ENCODE data around the gene KRT78. TPM values are rescaled to one million over a fixed set of nuclear protein-coding genes. Genes with fewer than 3 reads are reported as not detected.

The KRT78 gene
- total RNA-seq, 2 experiments from 2014 or later = not detected

GRCh38 chr12:52846356-52846970, 2.3 kb downstream of the KRT78 start:
- no peak overlapping the region for H3K4me3 Mint-ChIP-seq
- CTCF ChIA-PET = no interaction called here
- H3K27me3 Mint-ChIP-seq = peaks cover 8% of the 10 kb centered on the region
- H3K27ac Mint-ChIP-seq = no peak overlapping the region
- no peaks in the 10 kb centered on the region for H3K9me3 Mint-ChIP-seq
- POLR2A ChIA-PET = no interaction called here
- no peaks in the 10 kb centered on the region for H3K4me1 Mint-ChIP-seq
- DNase-seq = no peak
- H3K36me3 Mint-ChIP-seq (ENCODE audit: low read depth) = no peaks in the 10 kb centered on the region

GRCh38 chr12:52845946-52846345, 2.8 kb downstream of the KRT78 start:
- Mint-ChIP-seq H3K4me1 (no peaks in the 10 kb centered on the region), H3K36me3 (ENCODE audit: low read depth) (no peaks in the 10 kb centered on the region), H3K9me3 (no peaks in the 10 kb centered on the region), H3K4me3 (no peak overlapping the region), H3K27me3 (peaks cover 8% of the 10 kb centered on the region), H3K27ac (no peak overlapping the region)
- CTCF ChIA-PET = no interaction called here
- POLR2A ChIA-PET = no interaction called here
- DNase-seq = no peak

GRCh38 chr12:52844386-52844785, 4.4 kb downstream of the KRT78 start:
- H3K27ac Mint-ChIP-seq = no peak overlapping the region
- no peak for DNase-seq

GRCh38 chr12:52839436-52840105, 9.2 kb downstream of the KRT78 start:
- no peak for DNase-seq
- ChIA-PET CTCF (interaction anchor here (1.6 kb wide), 1 partner anchor 30 kb away, joined by 5 read pairs; no protein-coding TSS in a partner anchor), POLR2A (no interaction called here)
- Mint-ChIP-seq H3K4me1 (peaks cover 19% of the 10 kb centered on the region), H3K4me3 (no peak overlapping the region), H3K36me3 (ENCODE audit: low read depth) (no peaks in the 10 kb centered on the region), H3K27ac (no peak overlapping the region), H3K9me3 (no peaks in the 10 kb centered on the region), H3K27me3 (peaks cover 6% of the 10 kb centered on the region)

More at GRCh38 chr12:52844386-52844785, 4.4 kb downstream of the KRT78 start:
- Mint-ChIP-seq H3K4me3 (no peak overlapping the region), H3K4me1 (no peaks in the 10 kb centered on the region), H3K27me3 (peaks cover 5% of the 10 kb centered on the region), H3K36me3 (ENCODE audit: low read depth) (no peaks in the 10 kb centered on the region), H3K9me3 (no peaks in the 10 kb centered on the region)
- ChIA-PET CTCF (no interaction called here), POLR2A (no interaction called here)

- no peaks in the 10 kb centered on the region for H3K36me3 Mint-ChIP-seq (ENCODE audit: low read depth)
- no peak overlapping the region for H3K27ac Mint-ChIP-seq
- no peak overlapping the region for H3K4me3 Mint-ChIP-seq
- CTCF ChIA-PET = no interaction called here
- H3K9me3 Mint-ChIP-seq = no peaks in the 10 kb centered on the region
- H3K27me3 Mint-ChIP-seq = peaks cover 6% of the 10 kb centered on the region
- DNase-seq = no peak
- peaks cover 19% of the 10 kb centered on the region for H3K4me1 Mint-ChIP-seq
- POLR2A ChIA-PET = no interaction called here
Observed at GRCh38 chr12:52838609-52839435, 10.0 kb downstream of the KRT78 start.

GRCh38 chr12:52837781-52838608, 10.8 kb downstream of the KRT78 start:
- ChIA-PET CTCF (no interaction called here), POLR2A (no interaction called here)
- no peak for DNase-seq
- Mint-ChIP-seq H3K4me1 (peaks cover 19% of the 10 kb centered on the region), H3K9me3 (no peaks in the 10 kb centered on the region), H3K36me3 (ENCODE audit: low read depth) (no peaks in the 10 kb centered on the region), H3K27me3 (peaks cover 6% of the 10 kb centered on the region), H3K27ac (no peak overlapping the region), H3K4me3 (no peak overlapping the region)

GRCh38 chr12:52837413-52837741, 11.4 kb downstream of the KRT78 start:
- ChIA-PET CTCF (no interaction called here), POLR2A (no interaction called here)
- DNase-seq = no peak
- Mint-ChIP-seq H3K27ac (no peak overlapping the region), H3K36me3 (ENCODE audit: low read depth) (no peaks in the 10 kb centered on the region), H3K4me3 (no peak overlapping the region), H3K27me3 (peaks cover 6% of the 10 kb centered on the region), H3K9me3 (no peaks in the 10 kb centered on the region), H3K4me1 (peaks cover 19% of the 10 kb centered on the region)

- DNase-seq = no peak
- H3K27me3 Mint-ChIP-seq = peaks cover 6% of the 10 kb centered on the region
- H3K9me3 Mint-ChIP-seq = no peaks in the 10 kb centered on the region
- H3K36me3 Mint-ChIP-seq (ENCODE audit: low read depth) = no peaks in the 10 kb centered on the region
- peak overlapping the region; percentile 22 for H3K27ac Mint-ChIP-seq
- ChIA-PET CTCF (no interaction called here), POLR2A (no interaction called here)
- H3K4me1 Mint-ChIP-seq = peaks cover 19% of the 10 kb centered on the region
- H3K4me3 Mint-ChIP-seq = no peak overlapping the region
Observed at GRCh38 chr12:52836491-52837412, 12.0 kb downstream of the KRT78 start.

GRCh38 chr12:52836042-52836466, 12.7 kb downstream of the KRT78 start:
- ChIA-PET CTCF (no interaction called here), POLR2A (no interaction called here)
- peak; percentile 43 for DNase-seq
- H3K36me3 Mint-ChIP-seq (ENCODE audit: low read depth) = no peaks in the 10 kb centered on the region
- H3K4me1 Mint-ChIP-seq = peaks cover 19% of the 10 kb centered on the region
- H3K9me3 Mint-ChIP-seq = no peaks in the 10 kb centered on the region
- peaks cover 4% of the 10 kb centered on the region for H3K27me3 Mint-ChIP-seq
- H3K27ac Mint-ChIP-seq = peak overlapping the region; percentile 22
- no peak overlapping the region for H3K4me3 Mint-ChIP-seq

GRCh38 chr12:52835271-52836041, 13.3 kb downstream of the KRT78 start:
- H3K9me3 Mint-ChIP-seq = no peaks in the 10 kb centered on the region
- DNase-seq = no peak
- ChIA-PET POLR2A (no interaction called here), CTCF (no interaction called here)
- H3K27me3 Mint-ChIP-seq = peaks cover 4% of the 10 kb centered on the region
- no peaks in the 10 kb centered on the region for H3K36me3 Mint-ChIP-seq (ENCODE audit: low read depth)
- H3K27ac Mint-ChIP-seq = peak overlapping the region; percentile 22
- no peak overlapping the region for H3K4me3 Mint-ChIP-seq
- peaks cover 19% of the 10 kb centered on the region for H3K4me1 Mint-ChIP-seq

- DNase-seq = no peak
- Mint-ChIP-seq H3K4me1 (peaks cover 19% of the 10 kb centered on the region), H3K4me3 (no peak overlapping the region), H3K36me3 (ENCODE audit: low read depth) (no peaks in the 10 kb centered on the region), H3K27ac (no peak overlapping the region), H3K9me3 (no peaks in the 10 kb centered on the region), H3K27me3 (peaks cover 8% of the 10 kb centered on the region)
- POLR2A ChIA-PET = no interaction called here
- CTCF ChIA-PET = no interaction called here
Observed at GRCh38 chr12:52834727-52835001, 14.1 kb downstream of the KRT78 start.

All from activated CD4-positive, alpha-beta memory T cell treated with anti-CD3 and anti-CD28 coated beads, Interleukin-2, amount 10 ng/mL, durations not matched to agents 7 days and 5 days (primary cell).